HG02870 (cell line): ENCODE measurements around the gene EFTUD2.

Experiments
- ATAC-seq: cut with Tn5 transposase; IDR thresholded peaks from one replicate; pipeline ENCODE4 v1.9.1; 2021; ENCODE audit warnings: mild to moderate bottlenecking, moderate library complexity; ENCODE audit not compliant: unreplicated experiment

Gene EFTUD2

GRCh38 chr17:44889003-44889402 lies 10.2 kb downstream of the EFTUD2 start:
- no peak for ATAC-seq

- no peak for ATAC-seq
Observed at GRCh38 chr17:44887971-44888954, 11.0 kb downstream of the EFTUD2 start.

GRCh38 chr17:44887016-44887415 lies 12.2 kb downstream of the EFTUD2 start:
- ATAC-seq: no peak

- ATAC-seq: no peak
Observed at GRCh38 chr17:44884941-44885340, 14.3 kb downstream of the EFTUD2 start.

GRCh38 chr17:44881145-44881544 lies 18.1 kb downstream of the EFTUD2 start:
- ATAC-seq: no peak

- ATAC-seq: no peak
Observed at GRCh38 chr17:44880062-44880461, 19.2 kb downstream of the EFTUD2 start.

- ATAC-seq: no peak
Observed at GRCh38 chr17:44879376-44879775, 19.9 kb downstream of the EFTUD2 start.

GRCh38 chr17:44878627-44879221 lies 20.5 kb downstream of the EFTUD2 start:
- ATAC-seq: no peak

GRCh38 chr17:44877121-44877520 lies 22.1 kb downstream of the EFTUD2 start:
- ATAC-seq: no peak

- no peak for ATAC-seq
Observed at GRCh38 chr17:44875761-44876160, 23.5 kb downstream of the EFTUD2 start.

- ATAC-seq: no peak
Observed at GRCh38 chr17:44872131-44872768, 27.0 kb downstream of the EFTUD2 start.

GRCh38 chr17:44871556-44871955 lies 27.7 kb downstream of the EFTUD2 start:
- no peak for ATAC-seq

- ATAC-seq: no peak
Observed at GRCh38 chr17:44867841-44868240, 31.4 kb downstream of the EFTUD2 start.

- no peak for ATAC-seq
Observed at GRCh38 chr17:44865931-44866330, 33.3 kb downstream of the EFTUD2 start.

- ATAC-seq: no peak
Observed at GRCh38 chr17:44865231-44865660, 34.0 kb downstream of the EFTUD2 start.

- ATAC-seq: no peak
Observed at GRCh38 chr17:44864831-44865230, 34.4 kb downstream of the EFTUD2 start.

- no peak for ATAC-seq
Observed at GRCh38 chr17:44863061-44863918, 36.0 kb downstream of the EFTUD2 start.

- no peak for ATAC-seq
Observed at GRCh38 chr17:44862278-44862914, 36.8 kb downstream of the EFTUD2 start.

- no peak for ATAC-seq
Observed at GRCh38 chr17:44859701-44860100, 39.5 kb downstream of the EFTUD2 start.

- no peak for ATAC-seq
Observed at GRCh38 chr17:44854192-44854591, 45.1 kb downstream of the EFTUD2 start.
